Urinary bladder (tissue), 4 donors: ENCODE data around the gene RAC2. TPM values are rescaled to one million over a fixed set of nuclear protein-coding genes. Genes with fewer than 3 reads are reported as not detected.

ENCODE experiments used
- DNase-seq: peaks from one replicate; pipeline ENCODE4 v3.0.0-alpha.2; 2015; ENCODE audit errors: extremely low spot score
- H3K27ac ChIP-seq: one replicate; pipeline ENCODE4 v1.5.1; 2013; ENCODE audit warnings: low read depth, mild to moderate bottlenecking, moderate library complexity
- H3K36me3 ChIP-seq: one replicate; pipeline ENCODE4 v1.6.1; 2013; ENCODE audit warnings: mild to moderate bottlenecking, moderate library complexity; ENCODE audit not compliant: insufficient read depth
- H3K4me1 ChIP-seq: one replicate; pipeline ENCODE4 v1.6.1; 2013; ENCODE audit warnings: mild to moderate bottlenecking, moderate library complexity; ENCODE audit not compliant: insufficient read depth
- H3K4me3 ChIP-seq: one replicate; pipeline ENCODE4 v1.5.1; 2013; ENCODE audit warnings: low read depth, low read length
- WGBS: extraction: QIAGEN DNeasy Blood & Tissue Kit; methylation state at CpG from one replicate; pipeline ENCODE4 v1.1.7; 2013; 5-methylcytosine and 5-hydroxymethylcytosine counted together
- polyA plus RNA-seq: library from polyadenylated mRNA; stranded (reverse); fragments of 200-250 nt; gene quantifications from one replicate; pipeline ENCODE4 v1.2.3, GENCODE V29; 2013
- small RNA-seq: library from RNA; depleted of rRNA; stranded (forward); fragments of <200 nt; gene quantifications from one replicate; pipeline ENCODE3, GENCODE V24; 2014
- total RNA-seq: library from RNA; depleted of rRNA; stranded (reverse); fragments of >200 nt; gene quantifications from one replicate; pipeline ENCODE4 v1.2.3, GENCODE V29; 2014
- donor health status: healthy with polysubstance abuse.
- donor health status: healthy.

RAC2 gene
- total and polyA plus RNA-seq, 2 donors = 3.2 to 17.4 TPM

- DNase-seq = no peak
- Histone ChIP-seq H3K27ac (no peak overlapping the region), H3K4me1 (no peaks in the 10 kb centered on the region), H3K36me3 (no peaks in the 10 kb centered on the region), H3K4me3 (no peak overlapping the region)
- 93% methylated on average over 15 of the region's 15 CpGs for WGBS
Observed at GRCh38 chr22:37180531-37181231, 63.4 kb downstream of the RAC2 start.

- no peak for DNase-seq
- Histone ChIP-seq H3K27ac (no peak overlapping the region), H3K4me3 (no peak overlapping the region), H3K36me3 (no peaks in the 10 kb centered on the region), H3K4me1 (no peaks in the 10 kb centered on the region)
- WGBS = 89% methylated on average over 31 of the region's 31 CpGs
Observed at GRCh38 chr22:37179622-37180420, 64.2 kb downstream of the RAC2 start.

GRCh38 chr22:37179126-37179470 lies 65.0 kb downstream of the RAC2 start:
- Histone ChIP-seq H3K4me1 (no peaks in the 10 kb centered on the region), H3K4me3 (no peak overlapping the region), H3K36me3 (no peaks in the 10 kb centered on the region), H3K27ac (no peak overlapping the region)
- whole genome bisulfite sequencing = 89% methylated on average over 10 of the region's 10 CpGs
- DNase-seq = no peak

DNA sequence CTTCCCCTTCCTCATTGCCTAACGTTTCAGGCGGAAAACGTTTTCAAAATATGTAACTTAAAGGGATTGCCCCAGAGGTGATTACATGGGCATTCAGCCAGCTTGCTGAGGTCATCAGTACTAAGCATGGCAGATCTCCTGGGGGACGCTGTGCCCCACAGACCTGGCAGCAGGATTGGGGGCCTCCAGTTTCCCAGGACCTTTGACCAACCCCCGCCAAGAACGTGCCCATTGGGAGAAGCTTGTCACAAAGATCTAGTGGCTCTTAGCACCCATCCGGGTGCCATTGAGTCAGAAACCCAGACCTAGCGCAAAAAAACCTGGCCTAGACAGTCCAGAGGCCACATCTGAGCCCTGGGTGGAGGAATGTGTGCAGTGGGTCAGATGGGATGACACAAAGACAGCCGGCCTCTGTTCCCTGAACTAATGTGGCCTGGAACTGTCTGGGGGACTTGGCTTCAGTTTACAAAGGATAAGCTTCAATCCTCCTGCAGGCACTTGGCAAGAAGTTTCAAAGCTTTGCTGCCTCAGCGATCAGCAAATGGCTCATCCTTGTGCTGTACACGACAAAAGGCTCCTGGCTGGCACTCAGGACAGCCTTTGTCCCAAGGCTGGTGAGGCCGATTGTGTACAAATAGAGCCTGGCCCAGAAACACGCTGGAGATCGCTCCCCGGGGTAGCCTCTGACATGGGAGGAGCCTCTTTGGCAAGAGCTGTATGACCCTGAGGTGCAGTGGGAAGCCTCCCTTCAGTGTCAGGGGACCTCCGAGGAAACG lies 65.5 kb downstream of the RAC2 start:
- DNase-seq = no peak
- Histone ChIP-seq H3K36me3 (no peaks in the 10 kb centered on the region), H3K4me1 (no peaks in the 10 kb centered on the region), H3K4me3 (no peak overlapping the region), H3K27ac (no peak overlapping the region)
- WGBS = 39% methylated on average over 17 of the region's 17 CpGs

DNA sequence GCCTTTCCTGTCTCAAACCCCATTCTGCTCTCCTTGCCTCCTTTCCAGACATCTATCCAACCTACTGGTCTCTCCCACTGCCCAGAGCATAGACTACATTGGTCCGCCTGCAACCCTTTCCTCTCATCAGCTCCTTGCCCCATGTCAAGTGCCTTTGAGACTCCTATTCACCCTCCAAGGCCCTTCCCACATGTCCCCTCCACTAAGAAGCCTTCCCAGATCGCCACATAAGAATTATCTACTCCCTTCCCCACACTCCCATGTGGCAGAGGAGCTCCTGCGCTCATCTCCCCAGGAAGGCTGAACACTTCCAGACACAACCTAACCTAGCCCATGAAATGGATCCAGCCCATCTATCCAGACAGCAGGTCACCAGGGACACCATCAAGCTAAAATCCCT lies 66.3 kb downstream of the RAC2 start:
- no peak overlapping the region for H3K4me3 ChIP-seq
- no peaks in the 10 kb centered on the region for H3K4me1 ChIP-seq
- no peak overlapping the region for H3K27ac ChIP-seq
- over 99% methylated on average over 3 of the region's 3 CpGs for WGBS
- no peaks in the 10 kb centered on the region for H3K36me3 ChIP-seq
- DNase-seq = no peak

- H3K27ac ChIP-seq = no peak overlapping the region
- no peak overlapping the region for H3K4me3 ChIP-seq
- no peaks in the 10 kb centered on the region for H3K36me3 ChIP-seq
- WGBS = 73% methylated on average over 5 of the region's 5 CpGs
- H3K4me1 ChIP-seq = no peaks in the 10 kb centered on the region
- no peak for DNase-seq
Observed at GRCh38 chr22:37177221-37177620, 66.8 kb downstream of the RAC2 start.

DNA sequence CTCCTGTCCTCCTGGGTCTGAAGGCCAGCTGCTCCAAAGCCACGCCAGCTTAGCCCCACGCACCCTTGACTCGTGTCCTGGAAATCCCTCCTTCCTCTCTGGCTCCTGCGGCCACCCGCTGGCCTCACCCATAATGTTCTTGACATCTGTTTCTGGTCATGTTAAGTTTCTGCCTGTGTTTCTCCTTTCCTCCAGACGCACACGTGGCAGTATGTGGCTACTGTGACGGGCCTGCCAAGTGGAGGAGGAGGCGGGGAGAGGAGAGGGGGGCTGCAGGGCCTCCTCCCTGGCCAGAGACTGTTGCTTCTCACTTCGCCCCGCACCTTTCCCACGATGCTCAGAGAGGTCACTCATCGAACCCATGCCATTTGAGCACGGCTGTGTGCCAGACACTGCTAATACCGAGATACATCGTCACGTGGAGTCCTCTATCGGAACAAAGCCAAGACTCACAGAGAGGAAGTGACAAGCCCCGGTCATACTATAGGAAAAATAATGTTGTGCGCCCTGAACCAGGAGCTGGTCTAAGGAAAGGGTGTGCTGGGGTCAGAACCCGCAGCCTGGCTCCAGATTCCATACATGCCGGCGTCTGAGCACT lies 67.5 kb downstream of the RAC2 start:
- no peaks in the 10 kb centered on the region for H3K36me3 ChIP-seq
- H3K4me1 ChIP-seq = no peaks in the 10 kb centered on the region
- 14% methylated on average over 23 of the region's 23 CpGs for WGBS
- H3K27ac ChIP-seq = no peak overlapping the region
- H3K4me3 ChIP-seq = no peak overlapping the region
- peak; percentile 62 for DNase-seq

- WGBS = 66% methylated on average over 18 of the region's 18 CpGs
- Histone ChIP-seq H3K27ac (no peak overlapping the region), H3K4me3 (no peak overlapping the region), H3K4me1 (no peaks in the 10 kb centered on the region), H3K36me3 (no peaks in the 10 kb centered on the region)
- no peak for DNase-seq
Observed at GRCh38 chr22:37175414-37176281, 68.4 kb downstream of the RAC2 start.

Small RNA genes lying within 50 kb of the gene (small RNA-seq; reads per million reads assigned to genes)
- not detected for gene Z82188.1

Other genes with a start within 250 kb of the RAC2 start
- gene TST, start 224.8 kb downstream of the RAC2 start, total RNA-seq = 19.4 TPM
- 48.8 TPM for gene TST, start 224.8 kb downstream of the RAC2 start, polyA plus RNA-seq
- gene MPST, start 224.5 kb downstream of the RAC2 start, total RNA-seq = 44.1 TPM
- gene MPST, start 224.5 kb downstream of the RAC2 start, polyA plus RNA-seq = 123 TPM
- gene KCTD17, start 192.5 kb downstream of the RAC2 start, total RNA-seq = 13.8 TPM
- 36.1 TPM for gene KCTD17, start 192.5 kb downstream of the RAC2 start, polyA plus RNA-seq
- gene TMPRSS6, start 134.6 kb downstream of the RAC2 start, total RNA-seq = not detected
- gene TMPRSS6, start 134.6 kb downstream of the RAC2 start, polyA plus RNA-seq = 0.04 TPM
- 0.69 TPM for gene IL2RB, start 94.4 kb downstream of the RAC2 start, total RNA-seq
- gene IL2RB, start 94.4 kb downstream of the RAC2 start, polyA plus RNA-seq = 0.70 TPM
- 11.6 TPM for gene C1QTNF6, start 56.0 kb downstream of the RAC2 start, total RNA-seq
- gene C1QTNF6, start 56.0 kb downstream of the RAC2 start, polyA plus RNA-seq = 6.9 TPM
- not detected for gene SSTR3, start 31.8 kb downstream of the RAC2 start, total RNA-seq
- gene SSTR3, start 31.8 kb downstream of the RAC2 start, polyA plus RNA-seq = not detected
- 10.8 TPM for gene CYTH4, start 38.2 kb upstream of the RAC2 start, total RNA-seq
- 5.2 TPM for gene CYTH4, start 38.2 kb upstream of the RAC2 start, polyA plus RNA-seq
- gene ELFN2, start 183.2 kb upstream of the RAC2 start, total RNA-seq = 0.21 TPM
- 0.05 TPM for gene ELFN2, start 183.2 kb upstream of the RAC2 start, polyA plus RNA-seq
- 6.7 TPM for gene MFNG, start 242.1 kb upstream of the RAC2 start, total RNA-seq
- 24.8 TPM for gene MFNG, start 242.1 kb upstream of the RAC2 start, polyA plus RNA-seq